Mesendoderm (in vitro differentiated cells): ENCODE measurements around the gene ADPRH.
A peak's percentile ranks its signal among the peaks of the same experiment; 100 is the strongest.

Experiments
- DNase-seq: peaks from one replicate; pipeline ENCODE4 v3.0.0; 2013
- H2AK5ac ChIP-seq: 2 replicates; pipeline ENCODE4 v1.6.1; 2013; ENCODE audit warnings: low read length, inconsistent platforms
- H2BK120ac ChIP-seq: 2 replicates; pipeline ENCODE4 v1.6.1; 2013; ENCODE audit warnings: low read depth, mild to moderate bottlenecking, low read length, moderate library complexity, mixed read lengths
- H2BK15ac ChIP-seq: replicated peaks from 2 replicates; pipeline ENCODE4 v1.6.1; 2013; ENCODE audit warnings: low read depth, mild to moderate bottlenecking, moderate library complexity
- H2BK5ac ChIP-seq: 2 replicates; pipeline ENCODE4 v1.6.1; 2013; ENCODE audit warnings: low read length, inconsistent platforms
- H3K18ac ChIP-seq: 2 replicates; pipeline ENCODE4 v1.6.1; 2013; ENCODE audit warnings: mild to moderate bottlenecking, low read length, mixed read lengths
- H3K23ac ChIP-seq: one replicate; pipeline ENCODE4 v1.6.1; 2013; ENCODE audit warnings: low read length
- H3K27ac ChIP-seq: 2 replicates; pipeline ENCODE4 v1.5.1; 2013; ENCODE audit warnings: low read depth, mild to moderate bottlenecking, inconsistent platforms, low read length, moderate library complexity
- H3K27me3 ChIP-seq: 2 replicates; pipeline ENCODE4 v1.6.1; 2013; ENCODE audit warnings: low read length, control low read depth, mild to moderate bottlenecking, inconsistent platforms; ENCODE audit not compliant: insufficient read depth, poor library complexity
- H3K36me3 ChIP-seq: 2 replicates; pipeline ENCODE4 v1.6.1; 2013; ENCODE audit warnings: low read length, inconsistent platforms; ENCODE audit not compliant: control insufficient read depth, insufficient read depth
- H3K4ac ChIP-seq: one replicate; pipeline ENCODE4 v1.6.1; 2013; ENCODE audit warnings: low read depth, mild to moderate bottlenecking, low read length, moderate library complexity
- H3K4me1 ChIP-seq: 2 replicates; pipeline ENCODE4 v1.6.1; 2013; ENCODE audit warnings: low read depth, low read length, inconsistent platforms; ENCODE audit not compliant: control insufficient read depth
- H3K4me2 ChIP-seq: 2 replicates; pipeline ENCODE4 v1.6.1; 2013; ENCODE audit warnings: low read length
- H3K4me3 ChIP-seq: 2 replicates; pipeline ENCODE4 v1.5.1; 2013; ENCODE audit warnings: mild to moderate bottlenecking, low read length
- H3K56ac ChIP-seq: one replicate; pipeline ENCODE4 v1.6.1; 2013; ENCODE audit warnings: low read length
- H3K79me1 ChIP-seq: 2 replicates; pipeline ENCODE4 v1.6.1; 2013; ENCODE audit warnings: low read length, inconsistent platforms
- H3K79me2 ChIP-seq: 2 replicates; pipeline ENCODE4 v1.6.1; 2013; ENCODE audit warnings: mild to moderate bottlenecking, low read length; ENCODE audit not compliant: control insufficient read depth, insufficient read depth
- H3K9ac ChIP-seq: 2 replicates; pipeline ENCODE4 v1.6.1; 2013; ENCODE audit warnings: low read length, inconsistent platforms
- H4K5ac ChIP-seq: one replicate; pipeline ENCODE4 v1.6.1; 2013; ENCODE audit warnings: low read length
- H4K8ac ChIP-seq: one replicate; pipeline ENCODE4 v1.6.1; 2013; ENCODE audit warnings: low read depth, mild to moderate bottlenecking, control low read depth, low read length, moderate library complexity
- WGBS: extraction: QIAGEN DNeasy Blood & Tissue Kit; methylation state at CpG from one replicate; pipeline ENCODE4 v1.1.7; 2013; ENCODE audit warnings: low lambda C conversion rate, missing lambda C conversion rate; ENCODE audit not compliant: insufficient coverage; ENCODE audit errors: extremely low coverage; 5-methylcytosine and 5-hydroxymethylcytosine counted together

The ADPRH gene

DNA sequence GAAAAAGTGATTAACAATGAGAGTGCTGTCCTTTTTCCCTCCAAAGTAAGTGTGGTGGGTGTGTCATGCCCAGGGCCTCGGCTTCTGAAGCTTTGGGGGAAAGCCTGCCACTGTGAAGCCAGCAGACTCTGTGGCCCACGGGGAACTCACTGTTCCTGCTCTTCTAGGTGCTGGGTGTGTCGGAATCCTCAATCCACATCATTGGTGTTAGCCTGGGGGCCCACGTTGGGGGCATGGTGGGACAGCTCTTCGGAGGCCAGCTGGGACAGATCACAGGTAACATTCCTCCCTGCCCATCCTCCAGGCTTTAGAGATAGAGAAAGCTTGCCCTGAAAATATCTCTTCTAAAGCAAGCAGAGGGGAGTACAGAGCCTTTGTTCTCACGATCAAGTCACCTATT is 30.0 kb downstream of the ADPRH start:
- no peaks in the 10 kb centered on the region for H3K4me1 ChIP-seq
- no peaks in the 10 kb centered on the region for H3K79me1 ChIP-seq
- H4K8ac ChIP-seq = no peak overlapping the region
- H3K4me3 ChIP-seq = no peak overlapping the region
- no peaks in the 10 kb centered on the region for H3K36me3 ChIP-seq
- no peak overlapping the region for H3K18ac ChIP-seq
- peak; percentile 73 for DNase-seq
- WGBS = no CpG with 5 or more reads among the region's 6 CpGs
- H2BK5ac ChIP-seq = no peak overlapping the region
- H3K27ac ChIP-seq = no peak overlapping the region
- H3K9ac ChIP-seq = no peak overlapping the region
- H3K79me2 ChIP-seq = no peaks in the 10 kb centered on the region
- peak overlapping the region; percentile 22 for H3K56ac ChIP-seq
- H4K5ac ChIP-seq = no peak overlapping the region
- H2BK120ac ChIP-seq = no peak overlapping the region
- H3K4me2 ChIP-seq = no peak overlapping the region
- H2AK5ac ChIP-seq = no peak overlapping the region
- H3K23ac ChIP-seq = no peak overlapping the region
- no peaks in the 10 kb centered on the region for H3K27me3 ChIP-seq
- H2BK15ac ChIP-seq = no peak overlapping the region
- H3K4ac ChIP-seq = no peak overlapping the region

DNA sequence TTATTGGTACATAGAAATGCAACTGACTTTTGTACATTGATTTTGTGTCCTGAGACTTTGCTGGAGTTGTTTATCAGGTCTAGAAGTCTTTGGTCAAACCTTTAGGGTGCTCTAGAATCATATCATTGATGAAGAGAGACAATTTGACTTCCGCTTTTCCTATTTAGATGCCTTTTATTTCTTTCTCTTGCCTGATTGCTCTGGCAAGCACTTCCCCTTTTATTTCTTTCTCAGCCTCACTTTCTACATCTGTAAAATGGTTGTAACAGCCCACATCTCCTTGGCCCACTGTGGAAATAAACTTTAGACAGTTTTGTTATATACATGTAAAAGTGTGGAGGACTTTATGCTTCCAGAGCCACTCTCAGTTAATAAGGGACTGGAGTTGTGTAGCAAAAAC is 32.4 kb downstream of the ADPRH start:
- no peak overlapping the region for H4K8ac ChIP-seq
- WGBS = no CpG with 5 or more reads among the region's 1 CpG

DNA sequence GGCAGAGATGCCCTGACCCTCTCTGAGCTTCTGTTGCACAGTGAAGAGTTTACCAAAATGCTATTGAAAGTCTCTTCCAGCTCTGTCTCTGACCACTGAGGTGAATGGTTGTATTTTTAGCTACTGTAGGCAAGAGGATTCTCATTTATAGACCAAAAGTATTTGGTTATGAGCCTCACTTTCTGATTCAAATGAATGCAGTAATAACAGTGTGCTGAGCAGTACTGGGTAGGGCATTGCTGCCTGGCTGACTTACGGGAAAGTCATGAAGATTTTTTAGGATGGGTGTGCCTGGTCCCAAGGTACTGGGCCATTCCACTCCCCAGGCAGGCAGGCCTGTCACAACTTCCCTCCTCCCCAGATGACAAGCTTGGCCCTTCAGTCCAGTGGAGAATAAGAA is 33.9 kb downstream of the ADPRH start:
- no peaks in the 10 kb centered on the region for H3K79me1 ChIP-seq
- no peak overlapping the region for H3K23ac ChIP-seq
- DNase-seq = no peak
- no peak overlapping the region for H2BK5ac ChIP-seq
- H2BK15ac ChIP-seq = no peak overlapping the region
- H3K79me2 ChIP-seq = no peaks in the 10 kb centered on the region
- H3K4me1 ChIP-seq = no peaks in the 10 kb centered on the region
- no peak overlapping the region for H3K27ac ChIP-seq
- H3K36me3 ChIP-seq = no peaks in the 10 kb centered on the region
- H3K56ac ChIP-seq = no peak overlapping the region
- H3K4ac ChIP-seq = no peak overlapping the region
- H3K4me3 ChIP-seq = no peak overlapping the region
- no peak overlapping the region for H3K9ac ChIP-seq
- H2AK5ac ChIP-seq = no peak overlapping the region
- H4K5ac ChIP-seq = no peak overlapping the region
- no peak overlapping the region for H3K4me2 ChIP-seq
- H4K8ac ChIP-seq = no peak overlapping the region
- H3K18ac ChIP-seq = no peak overlapping the region
- H3K27me3 ChIP-seq = no peaks in the 10 kb centered on the region
- WGBS = no CpG with 5 or more reads among the region's 1 CpG
- no peak overlapping the region for H2BK120ac ChIP-seq

More for the DNA sequence above, 32.4 kb downstream of the ADPRH start:
- no peak overlapping the region for H3K4me3 ChIP-seq
- H3K4me1 ChIP-seq = no peaks in the 10 kb centered on the region
- no peaks in the 10 kb centered on the region for H3K79me1 ChIP-seq
- no peaks in the 10 kb centered on the region for H3K27me3 ChIP-seq
- no peak overlapping the region for H4K5ac ChIP-seq
- no peak overlapping the region for H3K9ac ChIP-seq
- no peak for DNase-seq
- no peak overlapping the region for H2BK15ac ChIP-seq
- no peaks in the 10 kb centered on the region for H3K36me3 ChIP-seq
- H3K4me2 ChIP-seq = no peak overlapping the region
- no peak overlapping the region for H3K27ac ChIP-seq
- H3K23ac ChIP-seq = no peak overlapping the region
- H2BK5ac ChIP-seq = no peak overlapping the region
- no peak overlapping the region for H3K4ac ChIP-seq
- H3K18ac ChIP-seq = no peak overlapping the region
- H2AK5ac ChIP-seq = no peak overlapping the region
- H2BK120ac ChIP-seq = no peak overlapping the region
- H3K79me2 ChIP-seq = no peaks in the 10 kb centered on the region
- H3K56ac ChIP-seq = no peak overlapping the region

DNA sequence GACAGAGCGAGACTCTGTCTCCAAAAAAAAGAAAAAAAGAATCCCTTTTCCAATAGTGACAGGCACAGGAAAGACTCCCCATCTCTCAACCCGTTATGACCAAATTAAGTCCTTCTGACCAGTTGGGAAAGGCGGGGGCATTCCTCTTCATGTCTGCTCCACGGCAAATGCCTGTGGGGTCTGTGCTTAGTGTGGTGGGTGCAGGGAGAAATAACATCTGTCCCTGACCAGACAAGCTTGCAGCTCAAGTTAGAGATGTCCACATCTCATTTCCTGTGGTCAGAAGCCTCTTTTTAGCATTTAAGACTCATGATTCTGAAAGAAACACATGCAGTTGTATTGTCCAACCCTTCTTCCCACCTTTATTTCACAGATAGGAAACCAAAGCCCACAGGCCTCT is 34.6 kb downstream of the ADPRH start:
- Histone ChIP-seq H3K9ac (no peak overlapping the region), H3K4me2 (no peak overlapping the region), H4K8ac (no peak overlapping the region), H2BK15ac (no peak overlapping the region), H3K18ac (no peak overlapping the region), H4K5ac (no peak overlapping the region), H3K79me2 (no peaks in the 10 kb centered on the region), H3K27me3 (no peaks in the 10 kb centered on the region), H3K4me1 (no peaks in the 10 kb centered on the region), H3K27ac (no peak overlapping the region), H2AK5ac (no peak overlapping the region), H3K36me3 (no peaks in the 10 kb centered on the region), H3K56ac (no peak overlapping the region), H2BK120ac (no peak overlapping the region), H2BK5ac (no peak overlapping the region), H3K79me1 (no peaks in the 10 kb centered on the region), H3K4me3 (no peak overlapping the region), H3K23ac (no peak overlapping the region), H3K4ac (no peak overlapping the region)
- WGBS = no CpG with 5 or more reads among the region's 4 CpGs
- no peak for DNase-seq

DNA sequence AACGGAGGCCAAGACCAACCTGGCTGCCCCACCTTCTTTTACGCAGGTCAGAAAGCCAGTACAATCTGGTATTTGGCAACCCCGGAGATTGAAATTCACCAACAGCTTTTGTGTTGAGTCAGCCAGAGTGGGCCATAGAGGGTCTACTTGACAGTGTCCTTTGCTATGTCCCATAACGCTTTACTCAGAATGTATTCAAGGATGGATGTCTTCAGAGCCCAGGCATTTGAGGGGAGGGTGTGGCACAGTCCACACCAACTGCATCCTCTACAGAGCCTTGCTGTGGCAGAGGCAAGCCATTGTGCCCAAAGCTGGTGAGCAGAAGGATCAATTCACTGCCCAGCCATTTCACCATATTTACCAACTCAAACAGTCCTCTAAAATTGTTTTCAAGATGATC is 36.8 kb downstream of the ADPRH start:
- Histone ChIP-seq H3K56ac (no peak overlapping the region), H3K4me2 (no peak overlapping the region), H3K9ac (no peak overlapping the region), H4K5ac (no peak overlapping the region), H2AK5ac (no peak overlapping the region), H3K4ac (no peak overlapping the region), H2BK120ac (no peak overlapping the region), H3K4me1 (no peaks in the 10 kb centered on the region), H3K23ac (no peak overlapping the region), H3K4me3 (no peak overlapping the region), H2BK5ac (no peak overlapping the region), H3K79me1 (no peaks in the 10 kb centered on the region), H3K27ac (no peak overlapping the region), H3K27me3 (no peaks in the 10 kb centered on the region), H3K79me2 (no peaks in the 10 kb centered on the region), H4K8ac (no peak overlapping the region), H3K18ac (no peak overlapping the region), H2BK15ac (no peak overlapping the region), H3K36me3 (no peaks in the 10 kb centered on the region)
- no peak for DNase-seq
- no CpG with 5 or more reads among the region's 4 CpGs for WGBS

DNA sequence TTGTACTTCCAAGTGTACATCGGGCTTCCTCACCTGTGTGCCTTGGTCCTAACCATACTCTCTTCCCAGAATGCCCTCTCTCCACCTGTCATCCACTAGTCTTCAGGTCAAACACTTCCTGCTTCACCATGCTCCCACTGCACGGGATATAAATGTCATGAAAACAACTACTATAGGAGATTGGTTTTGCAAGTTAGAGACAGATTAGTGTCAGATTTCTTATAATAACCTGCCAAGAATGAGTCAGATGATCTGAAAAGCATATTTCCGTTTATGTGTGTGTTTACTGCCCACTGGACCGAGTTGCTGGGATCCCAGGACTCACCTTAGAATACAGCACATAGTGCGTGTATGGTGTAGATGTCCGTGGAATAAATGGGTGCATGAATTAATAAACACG is 39.8 kb downstream of the ADPRH start:
- H3K4me1 ChIP-seq = no peaks in the 10 kb centered on the region
- H3K4ac ChIP-seq = no peak overlapping the region
- no peak overlapping the region for H4K5ac ChIP-seq
- no peak overlapping the region for H3K18ac ChIP-seq
- H2AK5ac ChIP-seq = no peak overlapping the region
- H3K56ac ChIP-seq = no peak overlapping the region
- no peak overlapping the region for H2BK15ac ChIP-seq
- no peak for DNase-seq
- no peak overlapping the region for H3K23ac ChIP-seq
- no peaks in the 10 kb centered on the region for H3K79me2 ChIP-seq
- no peaks in the 10 kb centered on the region for H3K79me1 ChIP-seq
- no peak overlapping the region for H2BK5ac ChIP-seq
- no peak overlapping the region for H3K4me2 ChIP-seq
- no peak overlapping the region for H4K8ac ChIP-seq
- H3K36me3 ChIP-seq = no peaks in the 10 kb centered on the region
- no peaks in the 10 kb centered on the region for H3K27me3 ChIP-seq
- H2BK120ac ChIP-seq = no peak overlapping the region
- no peak overlapping the region for H3K9ac ChIP-seq
- WGBS = no CpG with 5 or more reads among the region's 7 CpGs
- no peak overlapping the region for H3K4me3 ChIP-seq
- no peak overlapping the region for H3K27ac ChIP-seq
